ENCODE data around the gene KANK3.
A peak's percentile ranks its signal among the peaks of the same experiment; 100 is the strongest.
"Not testable (repeated sequence)": the region's sequence is repeated elsewhere in the genome, so short reads cannot be mapped to it uniquely, and the experiment has no call there.

The KANK3 gene

GRCh38 chr19:8360196-8360595, 17.1 kb upstream of the KANK3 start:
- no peak for DNase-seq
- in situ Hi-C loops (cut with HindIII; ENCODE audit: low pct_ligation_motif_present, low sequenced_read_pairs) = no loop called here
- Histone ChIP-seq H3K36me3 (replicated peaks) (no peaks in the 10 kb centered on the region), H3K27ac (no peak overlapping the region), H3K4me3 (ENCODE audit: low read depth, low read length) (no peak overlapping the region), H3K27me3 (replicated peaks) (no peaks in the 10 kb centered on the region)
- TF ChIP-seq CTCF (IDR thresholded peaks at IDR 0.05; ENCODE audit: low read depth, low read length, missing control alignments) = no peak

GRCh38 chr19:8358948-8359347, 15.9 kb upstream of the KANK3 start:
- no peak for DNase-seq
- TF ChIP-seq CTCF (IDR thresholded peaks at IDR 0.05; ENCODE audit: low read depth, low read length, missing control alignments) = no peak
- H3K27me3 ChIP-seq (replicated peaks) = no peaks in the 10 kb centered on the region
- no peak overlapping the region for H3K27ac ChIP-seq
- H3K4me3 ChIP-seq (ENCODE audit: low read depth, low read length) = no peak overlapping the region
- no peaks in the 10 kb centered on the region for H3K36me3 ChIP-seq (replicated peaks)
- in situ Hi-C loops (cut with HindIII; ENCODE audit: low pct_ligation_motif_present, low sequenced_read_pairs) = no loop called here

GRCh38 chr19:8357007-8357521, 14.0 kb upstream of the KANK3 start:
- TF ChIP-seq CTCF (IDR thresholded peaks at IDR 0.05; ENCODE audit: low read depth, low read length, missing control alignments) = no peak
- DNase-seq = peak; percentile 84
- no peaks in the 10 kb centered on the region for H3K27me3 ChIP-seq (replicated peaks)
- no peak overlapping the region for H3K4me3 ChIP-seq (ENCODE audit: low read depth, low read length)
- H3K27ac ChIP-seq = peak overlapping the region; percentile 95
- in situ Hi-C loops (cut with HindIII; ENCODE audit: low pct_ligation_motif_present, low sequenced_read_pairs) = no loop called here
- no peaks in the 10 kb centered on the region for H3K36me3 ChIP-seq (replicated peaks)

- Histone ChIP-seq H3K27ac (peak overlapping the region; percentile 95), H3K36me3 (replicated peaks) (no peaks in the 10 kb centered on the region), H3K27me3 (replicated peaks) (no peaks in the 10 kb centered on the region), H3K4me3 (ENCODE audit: low read depth, low read length) (no peak overlapping the region)
- no peak for TF ChIP-seq CTCF (IDR thresholded peaks at IDR 0.05; ENCODE audit: low read depth, low read length, missing control alignments)
- peak; percentile 99 for DNase-seq
- in situ Hi-C loops (cut with HindIII; ENCODE audit: low pct_ligation_motif_present, low sequenced_read_pairs) = no loop called here
Measured at GRCh38 chr19:8355631-8356402, 12.8 kb upstream of the KANK3 start.

GRCh38 chr19:8352845-8353244, 9.8 kb upstream of the KANK3 start:
- in situ Hi-C loops (cut with HindIII; ENCODE audit: low pct_ligation_motif_present, low sequenced_read_pairs); H3K27me3 ChIP-seq (replicated peaks); H3K36me3 ChIP-seq (replicated peaks); H3K4me3 ChIP-seq (ENCODE audit: low read depth, low read length); H3K27ac ChIP-seq; DNase-seq: not testable (repeated sequence)

- no peaks in the 10 kb centered on the region for H3K36me3 ChIP-seq (replicated peaks)
- peak overlapping the region; percentile 29 for H3K27ac ChIP-seq
- no peak for TF ChIP-seq CTCF (IDR thresholded peaks at IDR 0.05; ENCODE audit: low read depth, low read length, missing control alignments)
- peak overlapping the region; percentile 35 for H3K4me3 ChIP-seq (ENCODE audit: low read depth, low read length)
- in situ Hi-C loops (cut with HindIII; ENCODE audit: low pct_ligation_motif_present, low sequenced_read_pairs) = no loop called here
- peak; percentile 47 for DNase-seq
- no peaks in the 10 kb centered on the region for H3K27me3 ChIP-seq (replicated peaks)
Measured at GRCh38 chr19:8352134-8352827, 9.2 kb upstream of the KANK3 start.

GRCh38 chr19:8349629-8350372, 6.7 kb upstream of the KANK3 start:
- H3K27me3 ChIP-seq (replicated peaks); in situ Hi-C loops (cut with HindIII; ENCODE audit: low pct_ligation_motif_present, low sequenced_read_pairs); H3K27ac ChIP-seq; H3K36me3 ChIP-seq (replicated peaks); DNase-seq; H3K4me3 ChIP-seq (ENCODE audit: low read depth, low read length): not testable (repeated sequence)
